GM12873 (cell line): ENCODE data around the gene CIROP.

Source experiments
- TF ChIP-seq, protein P1 (sequence below): IDR thresholded peaks from 2 replicates; pipeline ENCODE4 v1.5.1; 2012; ENCODE audit warnings: low read depth, mild to moderate bottlenecking, moderate library complexity, low read length, control low read depth; ENCODE audit not compliant: insufficient read depth; ENCODE audit errors: missing control alignments

Gene CIROP

GRCh38 chr14:23093991-23094665 lies 10.7 kb downstream of the CIROP start:
- TF ChIP-seq, protein P1, sequence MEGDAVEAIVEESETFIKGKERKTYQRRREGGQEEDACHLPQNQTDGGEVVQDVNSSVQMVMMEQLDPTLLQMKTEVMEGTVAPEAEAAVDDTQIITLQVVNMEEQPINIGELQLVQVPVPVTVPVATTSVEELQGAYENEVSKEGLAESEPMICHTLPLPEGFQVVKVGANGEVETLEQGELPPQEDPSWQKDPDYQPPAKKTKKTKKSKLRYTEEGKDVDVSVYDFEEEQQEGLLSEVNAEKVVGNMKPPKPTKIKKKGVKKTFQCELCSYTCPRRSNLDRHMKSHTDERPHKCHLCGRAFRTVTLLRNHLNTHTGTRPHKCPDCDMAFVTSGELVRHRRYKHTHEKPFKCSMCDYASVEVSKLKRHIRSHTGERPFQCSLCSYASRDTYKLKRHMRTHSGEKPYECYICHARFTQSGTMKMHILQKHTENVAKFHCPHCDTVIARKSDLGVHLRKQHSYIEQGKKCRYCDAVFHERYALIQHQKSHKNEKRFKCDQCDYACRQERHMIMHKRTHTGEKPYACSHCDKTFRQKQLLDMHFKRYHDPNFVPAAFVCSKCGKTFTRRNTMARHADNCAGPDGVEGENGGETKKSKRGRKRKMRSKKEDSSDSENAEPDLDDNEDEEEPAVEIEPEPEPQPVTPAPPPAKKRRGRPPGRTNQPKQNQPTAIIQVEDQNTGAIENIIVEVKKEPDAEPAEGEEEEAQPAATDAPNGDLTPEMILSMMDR = peak; percentile 44

DNA sequence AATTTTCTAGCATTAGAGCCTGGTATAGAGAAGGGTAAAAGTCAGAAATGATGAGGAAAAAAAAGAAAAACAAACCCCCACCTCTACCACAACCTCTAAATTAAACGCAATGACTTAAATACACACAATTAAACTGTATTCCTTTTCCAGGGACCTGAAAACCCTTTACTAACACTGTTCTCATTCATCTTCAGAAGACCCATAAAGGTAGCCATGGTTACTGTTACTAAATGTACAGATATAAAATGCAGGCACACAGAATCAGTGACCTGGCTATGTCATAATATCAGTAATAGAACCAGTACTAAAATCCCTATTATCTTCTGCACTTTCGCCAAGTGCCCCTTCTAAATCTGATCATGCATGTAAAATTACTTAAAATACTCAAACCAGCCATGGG lies 11.3 kb downstream of the CIROP start:
- TF ChIP-seq, protein P1 = no peak

DNA sequence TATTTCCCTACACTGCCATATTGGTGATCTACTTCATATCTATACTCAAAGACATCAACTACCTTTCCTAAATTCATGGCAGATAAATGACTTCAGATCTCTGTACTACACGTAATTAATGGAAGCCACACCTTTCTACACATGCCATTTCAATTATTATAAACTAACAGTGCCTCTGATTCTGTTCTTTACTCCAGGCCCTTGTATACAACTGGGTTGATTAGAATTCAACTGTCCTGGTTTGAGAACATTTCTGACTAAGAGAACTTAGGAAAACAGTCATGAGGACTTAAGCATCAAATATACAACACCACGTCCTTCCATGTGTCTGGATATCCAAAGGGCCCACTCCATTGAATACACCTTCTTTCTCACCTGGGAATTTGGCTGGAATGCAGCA lies 11.7 kb downstream of the CIROP start:
- TF ChIP-seq, protein P1 = no peak

DNA sequence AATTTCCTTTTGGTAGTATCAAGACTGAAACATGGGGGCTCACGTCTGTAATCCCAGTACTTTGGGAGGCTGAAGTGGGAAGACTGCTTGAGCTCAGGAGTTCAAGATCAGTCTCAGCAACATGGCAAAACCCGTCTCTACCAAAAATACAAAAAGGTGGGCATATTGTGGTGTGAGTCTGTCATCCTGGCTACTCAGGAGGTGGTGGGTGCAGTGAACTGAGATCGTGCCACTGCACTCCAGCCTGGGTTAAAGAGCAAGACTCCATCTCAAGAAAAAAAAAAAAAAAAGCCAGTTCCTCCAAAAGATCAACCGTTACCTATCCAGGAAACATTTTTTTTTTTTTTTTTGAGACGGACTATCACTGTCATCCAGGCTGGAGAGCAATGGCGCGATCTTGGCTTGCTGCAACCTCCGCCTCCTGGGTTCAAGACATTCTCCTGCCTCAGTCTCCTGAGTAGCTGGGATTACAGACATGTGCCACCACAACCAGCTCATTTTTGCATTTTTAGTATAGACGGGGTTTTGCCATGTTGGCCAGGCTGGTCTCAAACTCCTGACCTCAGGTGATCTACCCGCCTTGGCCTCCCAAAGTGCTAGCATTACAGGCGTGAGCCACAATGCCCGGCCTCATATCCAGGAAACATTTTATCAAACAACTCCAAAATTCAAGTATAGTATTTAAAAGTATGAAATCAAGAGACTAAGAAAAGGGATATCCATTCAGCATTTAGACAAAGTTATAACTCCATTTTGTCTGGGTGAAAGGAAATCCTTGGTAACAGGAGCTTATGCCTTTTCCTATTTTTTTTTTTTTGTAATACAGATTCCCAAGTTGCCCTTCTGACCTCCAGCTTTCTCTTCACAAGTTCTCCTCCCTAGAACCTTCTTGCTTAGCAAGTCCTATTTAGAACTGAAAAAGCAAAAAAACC lies 13.2 kb downstream of the CIROP start:
- TF ChIP-seq, protein P1 = no peak

- TF ChIP-seq, protein P1 = no peak
These were observed 14.5 kb downstream of the CIROP start for GRCh38 chr14:23090254-23090636.

DNA sequence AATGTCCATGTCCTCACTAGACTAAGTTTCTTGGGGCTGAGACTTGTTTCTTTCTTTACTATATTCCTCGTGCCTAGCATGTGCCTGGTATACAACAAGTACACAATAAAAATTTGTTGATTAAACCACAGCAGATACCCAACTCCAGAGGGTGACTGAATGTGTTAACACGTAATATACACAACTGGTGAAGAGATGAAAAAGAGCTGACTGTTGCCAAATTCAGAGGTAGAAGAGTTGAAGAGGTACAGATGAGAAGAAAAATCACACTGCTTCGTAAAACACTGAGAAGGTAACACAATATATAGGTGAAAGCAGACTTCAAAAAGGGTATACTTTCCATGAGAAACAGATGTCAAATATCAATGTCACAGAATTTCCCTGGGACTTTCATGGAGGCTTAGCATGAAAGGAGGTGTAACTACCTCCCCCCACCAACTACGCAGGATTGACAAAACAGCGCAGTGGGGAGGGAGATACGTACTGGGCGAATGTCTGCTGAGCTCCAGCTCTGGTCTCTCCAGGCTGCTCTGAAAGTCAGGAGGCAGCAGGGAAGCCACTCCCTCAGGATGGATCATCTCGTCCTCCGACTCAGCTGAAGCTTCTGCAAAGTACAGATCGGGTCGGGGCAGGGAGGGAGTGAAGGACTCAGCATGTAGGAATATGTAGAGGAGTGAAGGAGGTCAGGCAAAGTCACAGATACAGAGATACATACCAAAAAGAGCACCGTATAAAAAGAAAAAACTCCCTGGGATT lies 15.1 kb downstream of the CIROP start:
- TF ChIP-seq, protein P1 = no peak

- TF ChIP-seq, protein P1 = no peak
These were observed 18.2 kb downstream of the CIROP start for GRCh38 chr14:23086565-23086964.
